NCI-H2196 (cell line): ENCODE measurements around the gene PAOX.
"Not testable (repeated sequence)": the region's sequence is repeated elsewhere in the genome, so short reads cannot be mapped to it uniquely, and the experiment has no call there.

Experiments
- DNase-seq: peaks from one replicate; lab custom pipeline; 2025; ENCODE audit not compliant: unreplicated experiment; lab: John Stamatoyannopoulos, UW

PAOX gene

DNA sequence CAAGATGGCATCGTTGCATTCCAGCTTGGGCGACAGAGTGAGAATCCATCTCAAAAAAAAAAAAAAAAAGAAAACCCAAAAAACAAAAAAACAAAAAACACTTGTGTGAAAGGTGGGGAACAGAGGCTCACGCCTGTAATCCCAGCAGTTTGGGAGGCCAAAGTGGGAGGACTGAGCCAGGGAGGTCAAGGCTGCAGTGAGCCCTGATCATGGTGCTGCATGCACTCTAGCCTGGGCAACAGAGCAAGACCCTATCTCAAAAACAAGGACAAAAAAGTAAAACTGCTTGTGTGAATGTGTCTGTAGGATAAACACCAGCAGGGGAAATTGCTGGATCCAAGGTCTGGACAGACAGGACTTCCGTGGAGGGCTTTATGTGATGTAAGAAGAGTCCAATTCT, 4.5 kb downstream of the PAOX start:
- DNase-seq: no peak

DNA sequence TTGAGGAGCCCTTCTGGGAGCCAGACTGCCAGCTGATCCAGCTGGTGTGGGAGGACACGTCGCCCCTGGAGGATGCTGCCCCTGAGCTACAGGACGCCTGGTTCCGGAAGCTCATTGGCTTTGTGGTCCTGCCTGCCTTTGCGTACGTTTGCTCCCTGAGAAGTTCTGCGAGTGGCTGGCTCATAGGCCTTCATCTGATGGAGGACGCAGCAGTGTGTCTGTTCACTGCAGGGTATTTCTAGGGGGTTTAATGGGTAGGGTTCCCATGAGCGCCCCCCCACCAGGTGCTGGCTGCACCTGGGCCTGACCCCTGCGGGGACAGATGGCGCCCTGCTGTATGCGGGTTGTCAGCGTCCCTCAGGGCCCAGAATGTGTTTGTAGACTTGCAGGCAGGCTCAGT, 5.0 kb downstream of the PAOX start:
- DNase-seq: no peak

DNA sequence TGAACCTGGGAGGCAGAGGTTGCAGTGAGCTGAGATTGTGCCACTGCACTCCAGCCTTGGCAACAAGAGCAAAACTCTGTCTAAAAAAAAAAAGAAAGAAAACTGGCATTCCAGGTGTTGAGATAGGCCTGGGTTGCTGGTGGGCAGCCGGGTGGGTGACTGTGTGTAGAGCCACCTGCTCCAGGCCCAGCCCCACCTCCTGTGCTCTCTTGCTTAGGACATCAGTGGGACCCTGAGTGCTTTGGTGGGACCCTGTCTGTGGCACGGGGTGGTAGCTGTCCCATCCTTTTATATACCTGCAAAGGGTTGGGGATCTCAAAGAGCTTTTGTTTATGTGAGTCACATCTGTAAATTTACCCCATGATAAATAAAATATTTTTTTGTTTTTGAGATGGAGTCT, 6.2 kb downstream of the PAOX start:
- no peak for DNase-seq

DNA sequence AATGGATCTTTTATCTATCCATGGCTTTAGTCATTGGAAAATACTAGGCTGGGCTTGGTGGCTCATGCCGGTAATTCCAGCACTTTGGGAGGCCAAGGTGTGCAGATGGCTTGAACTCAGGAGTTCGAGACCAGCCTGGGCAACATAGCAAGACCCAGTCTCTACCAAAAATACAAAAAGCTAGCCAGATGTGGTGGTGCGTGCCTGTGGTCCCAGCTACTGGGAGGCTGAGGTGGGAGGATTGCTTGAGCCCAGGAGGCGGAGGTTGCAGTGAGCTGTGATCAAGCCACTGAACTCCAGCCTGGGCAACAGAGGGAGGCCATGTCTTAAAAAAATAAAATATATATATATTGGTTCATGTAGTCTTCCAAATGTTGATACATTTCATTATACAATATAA, 7.9 kb downstream of the PAOX start:
- not testable (repeated sequence) for DNase-seq

DNA sequence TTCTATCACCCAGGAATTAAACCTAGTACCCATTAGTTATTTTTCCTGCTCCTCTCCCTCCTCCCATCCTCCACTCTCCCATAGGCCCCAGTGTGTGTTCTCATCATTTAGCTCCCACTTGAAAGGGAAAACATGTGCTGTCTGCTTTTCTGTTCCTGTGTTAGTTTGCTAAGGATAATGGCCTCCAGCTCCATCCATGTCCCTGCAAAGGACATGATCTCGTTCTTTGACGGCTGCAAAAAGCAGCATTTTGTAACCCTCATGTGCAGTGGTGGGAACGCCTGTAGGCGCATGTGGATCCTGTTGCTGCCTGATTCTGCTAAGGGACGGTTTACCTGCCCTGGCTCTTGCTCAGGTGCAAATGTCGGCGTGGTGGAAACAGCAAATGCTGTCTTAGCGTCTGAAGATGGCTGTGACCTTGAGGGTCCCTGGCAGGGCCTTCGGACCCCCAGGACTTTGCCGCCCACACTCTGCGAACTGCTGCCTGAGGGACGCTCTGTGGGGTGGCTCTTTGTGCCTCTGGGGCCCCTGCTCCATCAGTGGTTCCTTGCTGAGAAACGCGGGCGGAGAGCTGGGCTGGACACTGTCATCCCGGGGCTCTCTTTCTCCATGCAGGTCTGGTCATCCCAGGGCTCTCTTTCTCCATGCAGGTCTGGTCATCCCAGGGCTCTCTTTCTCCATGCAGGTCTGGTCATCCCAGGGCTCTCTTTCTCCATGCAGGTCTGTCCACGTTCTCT, 9.3 kb downstream of the PAOX start:
- DNase-seq: no peak

DNA sequence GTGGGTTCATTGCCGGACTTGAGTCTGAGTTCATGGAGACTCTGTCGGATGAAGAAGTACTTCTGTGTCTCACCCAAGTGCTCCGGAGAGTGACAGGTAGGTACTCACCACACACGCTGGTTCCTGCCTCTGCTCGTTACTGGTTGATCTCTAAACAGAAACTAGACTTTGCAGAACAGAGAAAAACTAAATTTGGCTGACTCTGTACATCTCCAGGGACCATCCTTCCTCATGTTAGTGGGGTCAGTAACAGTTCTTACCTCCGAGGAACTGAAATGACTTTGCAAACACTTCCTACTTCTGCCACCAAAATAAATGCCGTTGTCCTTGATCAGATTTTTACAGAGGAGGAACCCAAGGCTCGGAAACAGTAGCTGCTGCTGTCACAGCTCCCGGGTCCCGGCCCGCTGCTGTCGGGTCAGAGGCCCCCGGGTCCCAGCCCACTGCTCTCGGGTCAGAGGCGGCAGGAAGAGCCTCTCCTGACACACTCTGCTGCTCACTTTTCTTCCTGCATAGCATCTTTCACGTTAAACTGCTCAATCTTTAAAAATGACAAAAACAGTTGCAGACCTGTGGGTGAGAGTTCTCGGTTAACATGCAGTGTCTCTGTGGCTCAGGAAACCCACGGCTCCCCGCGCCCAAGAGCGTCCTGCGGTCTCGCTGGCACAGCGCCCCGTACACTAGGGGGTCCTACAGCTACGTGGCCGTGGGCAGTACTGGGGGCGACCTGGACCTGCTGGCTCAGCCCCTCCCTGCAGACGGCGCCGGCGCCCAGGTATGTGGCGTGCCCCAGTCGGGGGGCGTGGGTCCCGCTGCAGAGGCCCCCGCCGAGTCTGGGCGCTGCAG, 10.1 kb downstream of the PAOX start:
- no peak for DNase-seq

DNA sequence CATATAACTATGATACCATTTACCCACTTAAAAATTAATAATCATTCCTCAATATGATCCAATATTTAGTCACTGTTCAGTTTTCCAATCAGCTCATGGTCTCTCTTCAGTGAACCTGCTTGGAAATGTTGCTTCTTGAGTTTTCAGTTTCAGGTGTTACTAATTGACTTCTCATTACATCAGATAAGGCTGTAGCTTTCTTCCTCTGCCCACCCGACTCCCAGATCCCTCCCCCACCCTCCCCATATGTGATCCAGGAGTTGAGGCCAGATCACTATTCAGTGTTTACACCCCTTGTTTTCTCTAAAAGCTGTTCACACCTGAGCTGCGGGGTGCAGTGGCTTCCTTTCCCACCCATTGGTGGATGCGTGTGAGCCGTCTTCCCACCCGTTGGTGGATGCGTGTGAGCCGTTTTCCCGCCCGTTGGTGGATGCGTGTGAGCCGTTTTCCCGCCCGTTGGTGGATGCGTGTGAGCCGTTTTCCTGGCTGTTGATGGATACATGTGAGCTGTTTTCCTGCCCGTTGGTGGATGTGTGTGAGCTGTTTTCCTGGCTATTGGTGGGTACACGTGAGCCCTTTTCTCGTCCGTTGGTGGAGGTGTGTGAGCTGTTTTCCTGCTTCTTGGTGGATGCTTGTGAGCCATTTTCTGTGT, 11.7 kb downstream of the PAOX start:
- no peak for DNase-seq

DNA sequence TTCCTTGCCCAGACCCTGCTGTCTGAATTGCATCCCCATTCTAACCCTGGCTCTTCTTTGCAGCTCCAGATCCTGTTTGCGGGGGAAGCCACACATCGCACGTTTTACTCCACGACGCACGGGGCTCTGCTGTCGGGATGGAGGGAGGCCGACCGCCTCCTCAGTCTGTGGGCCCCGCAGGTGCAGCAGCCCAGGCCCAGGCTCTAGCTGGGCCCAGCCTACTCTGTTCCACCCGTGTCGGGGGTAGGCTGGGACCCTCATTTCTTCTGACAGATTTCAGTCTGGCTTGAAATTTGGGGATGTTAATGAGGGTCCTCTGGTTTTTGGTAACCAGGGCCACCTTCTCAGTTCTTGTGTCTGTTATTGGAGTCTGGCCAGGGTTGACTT, 12.2 kb downstream of the PAOX start:
- DNase-seq: no peak

DNA sequence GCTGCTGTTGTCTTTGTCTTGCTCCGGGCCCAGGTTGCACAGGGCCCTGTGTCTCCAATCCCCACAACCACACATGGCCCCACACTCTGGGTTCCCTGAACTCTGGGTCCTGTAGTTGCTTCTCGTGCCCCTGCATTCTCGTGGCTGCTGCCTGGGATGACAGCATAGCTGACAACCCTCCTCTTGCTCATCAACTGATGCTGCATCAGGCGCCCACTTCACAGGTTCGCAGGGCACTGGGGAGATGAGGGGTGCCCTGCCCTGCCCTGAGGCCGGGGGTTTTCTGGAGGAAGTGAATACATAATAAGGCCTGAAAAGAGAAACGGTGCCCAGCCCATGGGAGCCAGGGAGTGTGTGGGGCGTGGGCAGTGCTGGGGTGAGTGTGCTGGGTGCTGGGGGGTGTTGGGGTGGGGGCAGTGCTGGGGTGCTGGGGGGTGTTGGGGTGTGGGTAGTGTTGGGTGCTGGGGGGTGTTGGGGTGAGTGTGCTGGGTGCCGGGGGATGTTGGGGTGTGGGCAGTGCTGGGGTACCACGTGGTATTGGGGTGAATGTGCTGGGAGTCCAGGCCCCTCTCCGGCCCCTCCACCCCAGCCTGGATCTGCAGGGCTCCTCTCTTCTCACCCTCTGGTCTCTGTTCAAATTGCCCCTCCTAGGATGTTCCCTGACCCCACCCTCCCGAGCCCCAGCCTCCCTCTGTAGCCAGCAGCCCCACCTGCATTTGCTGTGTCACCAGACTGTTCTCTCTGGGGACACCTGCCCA, 12.9 kb downstream of the PAOX start:
- DNase-seq: no peak

DNA sequence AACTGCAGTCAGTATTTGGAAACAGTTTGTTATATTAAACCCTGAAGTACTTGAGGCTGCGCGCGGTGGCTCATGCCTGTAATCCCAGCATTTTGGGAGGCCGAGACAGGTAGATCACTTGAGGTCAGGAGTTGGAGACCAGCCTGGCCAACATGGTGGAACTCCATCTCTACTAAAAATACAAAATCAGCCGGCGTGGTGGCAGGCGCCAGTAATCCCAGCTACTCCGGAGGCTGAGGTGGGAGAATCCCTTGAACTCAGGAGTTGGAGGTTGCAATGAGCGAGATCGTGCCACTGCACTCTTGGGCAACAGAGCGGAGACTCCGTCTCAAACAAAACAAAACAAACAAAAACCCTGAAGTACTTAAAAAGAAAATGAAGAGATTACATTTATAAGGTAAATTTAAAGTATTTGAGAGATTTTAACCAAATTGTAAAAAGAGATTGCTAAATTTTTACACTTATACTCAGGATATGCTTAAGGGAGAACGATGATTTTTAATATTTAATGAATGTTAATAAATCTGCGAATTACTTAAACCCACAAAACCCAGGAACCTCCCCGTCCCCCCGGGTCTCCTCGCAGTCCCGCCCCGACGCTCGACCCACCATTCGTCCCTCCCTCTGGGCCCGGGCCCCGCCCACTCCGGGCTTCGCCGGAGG, 14.5 kb downstream of the PAOX start:
- DNase-seq: no peak

DNA sequence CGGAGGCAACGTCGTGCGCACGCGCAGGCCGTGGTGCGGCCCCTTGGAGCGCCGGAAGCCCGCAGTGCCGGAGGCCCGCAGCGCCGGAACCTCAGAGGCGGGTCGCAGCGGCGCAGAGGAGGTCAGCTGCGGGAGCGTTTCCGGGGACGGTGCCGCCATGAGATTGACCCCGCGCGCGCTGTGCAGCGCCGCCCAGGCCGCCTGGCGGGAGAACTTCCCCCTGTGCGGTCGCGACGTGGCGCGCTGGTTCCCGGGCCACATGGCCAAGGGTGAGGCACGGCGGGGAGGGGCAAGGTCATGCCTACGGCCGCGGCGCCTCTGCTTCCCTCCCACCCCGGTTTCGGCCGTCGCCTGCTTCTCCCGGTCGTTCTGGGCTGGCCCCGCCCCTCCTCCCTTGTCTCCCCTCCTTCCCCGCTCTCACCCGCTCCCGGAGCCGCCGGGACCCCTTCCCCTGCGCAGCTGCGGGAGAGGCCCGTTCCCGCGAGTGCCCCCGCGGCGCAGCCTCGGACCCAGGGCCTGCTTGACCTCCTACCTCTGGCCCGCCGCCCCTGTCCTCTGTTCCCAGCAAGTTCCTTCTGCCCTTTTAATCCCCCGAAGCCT, 15.1 kb downstream of the PAOX start, which contains the start of gene MTG1:
TSS of gene MTG1 (plus strand) at position 94 of the 600 bp plus-strand sequence. CDS start at position 158, 64 bp downstream.
- peak; percentile 90 for DNase-seq

DNA sequence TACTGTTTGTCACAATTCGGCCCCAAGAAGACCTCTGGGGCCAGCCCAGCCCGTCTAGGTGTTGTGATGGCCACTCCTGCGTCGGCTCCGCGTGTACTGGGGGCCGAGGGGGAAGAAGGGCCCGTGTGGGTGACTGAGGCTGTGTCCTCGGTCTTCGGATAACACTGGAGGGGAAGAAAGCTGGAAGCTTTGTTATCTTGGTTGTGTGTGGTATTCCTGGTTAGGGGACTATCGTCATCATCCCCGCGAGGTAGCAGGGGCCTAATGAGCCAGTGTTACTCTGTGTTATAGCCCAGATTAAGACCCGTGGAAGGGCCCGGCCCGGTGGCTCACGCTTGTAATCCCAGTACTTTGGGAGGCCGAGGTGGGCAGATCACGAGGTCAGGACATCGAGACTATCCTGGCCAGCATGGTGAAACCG, 15.7 kb downstream of the PAOX start:
- no peak for DNase-seq

DNA sequence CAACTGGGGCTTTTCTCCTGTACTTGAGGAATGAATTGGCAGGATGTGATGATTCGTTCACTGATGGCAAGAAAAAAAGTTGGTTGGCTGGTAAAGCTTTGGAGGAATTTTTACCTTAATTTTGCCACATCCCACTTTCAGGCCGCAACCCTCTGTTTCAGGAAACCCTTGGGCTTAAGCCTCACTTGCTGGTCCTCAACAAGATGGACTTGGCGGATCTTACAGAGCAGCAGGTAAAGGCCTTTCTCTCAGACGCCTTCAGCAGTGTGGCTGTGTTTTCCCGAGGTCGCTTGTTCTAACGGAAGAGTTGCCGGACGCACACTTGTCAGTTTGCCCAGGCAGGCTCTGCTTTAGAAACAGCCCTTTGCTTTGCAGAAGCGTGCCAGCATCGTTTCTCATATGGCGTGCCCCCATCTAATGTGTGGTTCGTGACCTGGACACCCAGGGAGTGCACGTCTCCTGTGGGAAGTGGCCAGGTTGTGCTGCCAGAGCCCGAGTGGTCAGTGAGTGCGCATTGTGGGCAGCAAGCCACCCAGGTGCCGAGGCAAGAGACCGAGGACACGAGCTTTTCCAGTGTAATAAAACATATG, 17.1 kb downstream of the PAOX start:
- DNase-seq: no peak

DNA sequence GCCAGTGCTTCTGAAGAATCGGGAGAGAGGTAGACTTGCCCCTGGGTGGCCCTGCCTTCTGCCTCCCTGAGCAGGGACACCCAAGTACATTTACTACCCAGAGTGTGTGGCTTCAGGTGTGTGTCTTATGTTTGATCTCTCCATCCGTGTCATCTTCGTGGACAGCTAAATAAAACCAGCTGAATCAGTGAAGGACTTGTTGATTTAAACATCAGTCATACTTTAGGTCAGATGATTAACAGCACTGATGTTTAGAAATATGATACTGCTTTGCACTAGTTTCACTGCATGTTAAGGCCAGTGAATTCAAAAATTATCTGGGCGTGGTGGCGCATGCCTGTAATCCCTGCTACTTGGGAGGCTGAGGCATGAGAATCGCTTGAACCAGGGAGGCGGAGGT, 18.9 kb downstream of the PAOX start:
- no peak for DNase-seq

DNA sequence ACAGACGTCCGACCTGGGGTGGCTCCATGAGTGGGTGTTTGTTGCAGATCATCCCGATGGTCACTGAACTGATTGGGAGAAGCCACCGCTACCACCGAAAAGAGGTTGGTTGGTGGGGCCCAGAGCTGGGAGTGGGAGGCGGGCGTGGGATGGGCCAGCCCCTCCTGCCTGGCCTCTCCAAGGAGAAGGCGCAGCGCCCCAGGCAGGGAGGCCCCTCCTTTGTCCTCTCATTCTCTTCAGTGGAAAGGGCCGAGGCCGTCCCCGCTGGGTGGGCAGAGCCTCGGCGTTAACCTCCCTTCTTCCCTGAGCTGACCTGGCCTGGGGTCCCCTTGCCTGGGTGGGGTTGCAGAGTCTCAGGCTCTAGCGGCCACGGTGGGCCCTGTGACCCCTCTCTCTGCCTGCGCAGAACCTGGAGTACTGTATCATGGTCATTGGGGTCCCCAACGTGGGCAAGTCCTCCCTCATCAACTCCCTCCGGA, 20.1 kb downstream of the PAOX start:
- DNase-seq: no peak

DNA sequence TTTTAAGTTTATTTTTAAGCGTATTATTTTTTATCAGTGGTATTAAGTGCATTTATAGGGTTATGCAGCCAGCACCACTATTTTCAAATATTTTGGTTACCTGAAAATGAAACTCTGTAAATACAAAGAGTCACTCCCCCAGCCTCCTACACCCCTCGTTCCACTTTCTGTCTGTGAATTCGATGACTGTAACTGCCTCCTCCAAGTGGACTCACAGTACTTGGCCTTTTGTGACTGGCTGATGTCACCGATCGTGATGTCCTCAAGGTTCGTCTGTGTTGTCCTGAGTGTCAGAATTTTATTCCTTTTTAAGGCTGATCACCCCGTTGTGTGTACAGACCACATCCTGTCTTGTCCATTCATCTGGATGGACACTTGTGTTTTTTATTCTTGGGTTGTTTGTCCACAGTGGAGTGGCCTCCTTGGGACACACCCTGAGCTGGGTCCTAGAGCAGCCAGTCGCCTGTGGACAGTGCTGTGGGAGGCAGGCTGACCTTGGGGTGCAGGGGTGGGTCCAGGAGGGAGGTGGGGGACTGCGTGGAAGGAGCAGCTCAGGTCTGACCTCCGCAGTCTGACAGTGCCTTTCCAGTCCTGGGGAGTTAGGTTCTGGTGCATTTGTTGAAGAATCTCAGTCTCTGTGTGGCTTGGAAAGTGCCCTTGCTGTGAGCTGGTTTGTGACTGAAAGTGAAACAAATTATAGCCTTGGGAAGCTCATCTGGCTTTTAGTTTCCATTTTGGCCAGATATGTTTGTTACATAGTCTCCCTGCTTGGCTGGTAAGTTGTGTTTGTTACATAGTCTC, 21.8 kb downstream of the PAOX start:
- no peak for DNase-seq

DNA sequence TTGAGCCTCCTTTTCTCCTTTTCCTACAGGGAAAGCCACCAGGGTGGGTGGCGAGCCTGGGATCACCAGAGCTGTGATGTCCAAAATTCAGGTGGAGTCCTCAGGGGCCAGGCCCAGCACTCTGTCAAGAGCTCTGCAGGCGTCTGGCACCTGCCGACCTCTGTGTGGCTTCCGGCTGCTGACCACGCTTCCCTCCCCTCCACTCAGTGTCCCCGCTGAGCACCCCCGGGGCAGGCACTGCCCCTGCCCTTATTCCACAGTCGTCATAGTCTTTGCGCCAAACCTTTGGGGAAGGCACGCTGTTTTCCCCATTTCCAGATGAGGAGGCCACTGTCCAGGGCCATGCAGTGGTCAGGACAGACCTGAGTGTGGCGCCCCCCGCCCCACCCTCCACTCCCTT, 22.4 kb downstream of the PAOX start:
- DNase-seq: no peak

DNA sequence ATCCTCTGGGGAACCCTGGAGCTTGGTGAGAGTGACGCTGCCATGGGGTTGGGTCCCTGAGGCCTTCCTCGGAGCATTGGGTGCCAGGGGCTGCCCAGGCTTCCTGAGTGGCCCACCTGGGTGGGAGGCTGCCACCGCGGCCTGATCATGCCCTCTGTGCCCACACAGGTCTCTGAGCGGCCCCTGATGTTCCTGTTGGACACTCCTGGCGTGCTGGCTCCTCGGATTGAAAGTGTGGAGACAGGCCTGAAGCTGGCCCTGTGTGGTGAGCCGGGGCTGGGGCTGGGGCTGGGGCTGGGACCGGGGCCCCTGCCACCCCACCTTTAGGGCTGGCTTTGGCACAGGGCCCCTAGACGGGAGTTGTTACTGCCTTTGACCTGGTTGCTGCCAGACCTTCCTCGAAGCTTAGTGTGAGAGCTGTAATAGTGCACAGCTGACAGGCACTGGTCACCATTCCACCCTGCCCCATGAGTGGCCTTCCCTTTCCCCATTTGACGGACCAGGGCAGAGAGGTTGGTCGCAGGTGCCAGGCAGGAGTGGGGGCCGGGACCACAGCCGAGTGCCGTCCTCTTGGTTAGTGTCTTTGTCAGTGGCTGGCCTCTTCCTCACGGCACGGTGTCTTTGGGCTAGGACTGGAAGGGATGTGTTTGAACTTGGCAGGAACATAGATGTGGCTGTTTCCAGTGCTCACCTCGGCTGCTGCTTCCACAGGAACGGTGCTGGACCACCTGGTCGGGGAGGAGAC, 23.1 kb downstream of the PAOX start:
- DNase-seq: no peak
